Glomerular visceral epithelial cell (primary cell): Measurements from ENCODE around the gene CUL3.
"Not testable (repeated sequence)": the region's sequence is repeated elsewhere in the genome, so short reads cannot be mapped to it uniquely, and the experiment has no call there.

Experiments used
- DNase-seq: peaks from one replicate; pipeline ENCODE4 v3.0.0-alpha.2; 2016; ENCODE audit errors: extremely low spot score

The CUL3 gene

GRCh38 chr2:224585211-224586088, at the start of gene CUL3:
Gene CUL3 (minus strand): TSS chr2:224585363. CDS start chr2:224585009, 354 bp downstream.
- DNase-seq: peak; percentile 100

- no peak for DNase-seq
Measured at GRCh38 chr2:224630659-224631550, 45.7 kb upstream of the CUL3 start.

- DNase-seq: no peak
Measured at GRCh38 chr2:224628416-224628815, 43.3 kb upstream of the CUL3 start.

GRCh38 chr2:224626735-224627134, 41.6 kb upstream of the CUL3 start:
- DNase-seq: no peak

GRCh38 chr2:224613543-224614286, 28.6 kb upstream of the CUL3 start:
- DNase-seq: no peak

- no peak for DNase-seq
Measured at GRCh38 chr2:224612578-224612977, 27.4 kb upstream of the CUL3 start.

GRCh38 chr2:224611938-224612337, 26.8 kb upstream of the CUL3 start:
- DNase-seq: no peak

- DNase-seq: no peak
Measured at GRCh38 chr2:224608104-224608503, 22.9 kb upstream of the CUL3 start.

GRCh38 chr2:224603746-224604500, 18.8 kb upstream of the CUL3 start:
- not testable (repeated sequence) for DNase-seq

GRCh38 chr2:224602778-224603375, 17.7 kb upstream of the CUL3 start:
- not testable (repeated sequence) for DNase-seq

- DNase-seq: no peak
Measured at GRCh38 chr2:224601923-224602322, 16.8 kb upstream of the CUL3 start.

GRCh38 chr2:224598678-224599077, 13.5 kb upstream of the CUL3 start:
- no peak for DNase-seq

- DNase-seq: no peak
Measured at GRCh38 chr2:224596289-224596688, 11.1 kb upstream of the CUL3 start.

- DNase-seq: no peak
Measured at GRCh38 chr2:224595518-224595917, 10.4 kb upstream of the CUL3 start.

GRCh38 chr2:224594840-224595239, 9.7 kb upstream of the CUL3 start:
- no peak for DNase-seq

GRCh38 chr2:224591220-224591619, 6.1 kb upstream of the CUL3 start:
- DNase-seq: no peak

GRCh38 chr2:224586127-224586695, 1.0 kb upstream of the CUL3 start:
- DNase-seq: no peak

GRCh38 chr2:224584785-224585210, 365 bp downstream of the CUL3 start:
- DNase-seq: peak; percentile 44

- DNase-seq: peak; percentile 38
Measured at GRCh38 chr2:224584111-224584784, 915 bp downstream of the CUL3 start.

- DNase-seq: not testable (repeated sequence)
Measured at GRCh38 chr2:224583033-224583432, 2.1 kb downstream of the CUL3 start.
